Uterus (tissue), 4 donors: ENCODE data around the gene MYPN. TPM values are rescaled to one million over a fixed set of nuclear protein-coding genes. Genes with fewer than 3 reads are reported as not detected.

ENCODE experiments used
- DNase-seq, 2 donors: peaks; one replicate each; pipeline ENCODE4 v3.0.0-alpha.2; 2019 to 2020
- H3K27ac ChIP-seq, 2 donors: fragments of 200-600 bp; sonication (generic); 1 replicate in 1 of 2; 2 replicates in 1 of 2; pipeline ENCODE4 v1.5.1; 2016 to 2018
- H3K27me3 ChIP-seq, 2 donors: fragments of 200-600 bp; sonication (generic); one replicate each; pipeline ENCODE4 v1.5.1; 2018 to 2019; ENCODE audit warnings: control low read depth in 1 of 2
- H3K36me3 ChIP-seq, 2 donors: fragments of 200-600 bp; sonication (generic); one replicate each; pipeline ENCODE4 v1.5.1; 2019; ENCODE audit warnings: control low read depth in 1 of 2
- H3K4me1 ChIP-seq, 2 donors: fragments of 200-600 bp; sonication (generic); one replicate each; pipeline ENCODE4 v1.5.1; 2018 to 2019; ENCODE audit warnings: control low read depth in 1 of 2
- H3K4me3 ChIP-seq, 2 donors: fragments of 200-600 bp; sonication (generic); 1 replicate in 1 of 2; 2 replicates in 1 of 2; pipeline ENCODE4 v1.5.1; 2018 to 2019; ENCODE audit warnings: mild to moderate bottlenecking in 1 of 2
- H3K9me3 ChIP-seq, 2 donors: fragments of 200-600 bp; sonication (generic); one replicate each; pipeline ENCODE4 v1.5.1; 2019; ENCODE audit warnings: control low read depth in 1 of 2
- CTCF ChIP-seq, 4 experiments: fragments of 200-600 bp in 2 of 4; fragments of 450-650 bp in 2 of 4; sonication (generic) in 2 of 4; IDR thresholded peaks; one replicate each; pipeline ENCODE4 v1.5.1; 2016 to 2019; ENCODE audit warnings: antibody characterized with exemption in 4 of 4, mild to moderate bottlenecking in 2 of 4, moderate library complexity in 1 of 4
- POLR2A ChIP-seq, 2 donors: fragments of 450-650 bp; IDR thresholded peaks; one replicate each; pipeline ENCODE4 v1.6.1; 2016; ENCODE audit warnings: antibody characterized with exemption in 2 of 2, mild to moderate bottlenecking in 1 of 2, moderate library complexity in 1 of 2
- intact Hi-C: fragments of 100-400 bp; cut with DNase I; formaldehyde crosslinking; loops from one replicate; pipeline ENCODE4 v1.15.1; 2023; ENCODE audit warnings: low total_unique reads
- total RNA-seq, 4 donors: library from RNA; depleted of rRNA in 3 of 4; stranded (reverse); fragments of >200 nt in 3 of 4; gene quantifications; one replicate each; pipeline versions ENCODE4 v1.1.0 to v1.2.4, GENCODE V29; 2014 to 2023
- donor health status: DM: yes; HTN: yes; CAD: no.

MYPN gene
- total RNA-seq, 4 donors from 2014 or later: not detected

DNA sequence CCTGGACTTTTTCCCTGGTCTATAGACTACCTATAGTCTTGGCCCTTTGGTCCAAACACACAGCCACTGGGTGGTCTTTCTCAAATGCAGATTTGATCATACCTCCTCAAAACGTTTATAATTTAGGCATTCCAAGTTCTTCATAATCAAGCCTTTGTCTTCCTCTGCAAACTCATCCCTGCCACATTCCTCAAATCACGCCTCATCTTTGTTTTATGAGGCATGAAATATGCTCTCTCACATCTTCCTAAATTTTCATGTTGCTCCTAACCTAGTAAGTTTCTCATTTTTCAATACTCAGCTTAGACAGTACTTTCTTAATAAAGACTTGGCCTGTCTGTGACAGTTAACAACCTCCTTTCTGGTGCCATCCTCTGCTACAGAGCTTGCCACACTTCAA lies 23.3 kb upstream of the MYPN start:
- no peak for DNase-seq
- Histone ChIP-seq H3K9me3 (no peaks in the 10 kb centered on the region), H3K4me3 (no peak overlapping the region), H3K4me1 (no peaks in the 10 kb centered on the region), H3K27me3 (peaks cover 0 to 4% of the 10 kb centered on the region in 2 donors), H3K36me3 (no peaks in the 10 kb centered on the region), H3K27ac (no peak overlapping the region)
- TF ChIP-seq CTCF (IDR thresholded peaks at IDR 0.05) (no peak), POLR2A (IDR thresholded peaks at IDR 0.05) (no peak)
- intact Hi-C loops: no loop called here

DNA sequence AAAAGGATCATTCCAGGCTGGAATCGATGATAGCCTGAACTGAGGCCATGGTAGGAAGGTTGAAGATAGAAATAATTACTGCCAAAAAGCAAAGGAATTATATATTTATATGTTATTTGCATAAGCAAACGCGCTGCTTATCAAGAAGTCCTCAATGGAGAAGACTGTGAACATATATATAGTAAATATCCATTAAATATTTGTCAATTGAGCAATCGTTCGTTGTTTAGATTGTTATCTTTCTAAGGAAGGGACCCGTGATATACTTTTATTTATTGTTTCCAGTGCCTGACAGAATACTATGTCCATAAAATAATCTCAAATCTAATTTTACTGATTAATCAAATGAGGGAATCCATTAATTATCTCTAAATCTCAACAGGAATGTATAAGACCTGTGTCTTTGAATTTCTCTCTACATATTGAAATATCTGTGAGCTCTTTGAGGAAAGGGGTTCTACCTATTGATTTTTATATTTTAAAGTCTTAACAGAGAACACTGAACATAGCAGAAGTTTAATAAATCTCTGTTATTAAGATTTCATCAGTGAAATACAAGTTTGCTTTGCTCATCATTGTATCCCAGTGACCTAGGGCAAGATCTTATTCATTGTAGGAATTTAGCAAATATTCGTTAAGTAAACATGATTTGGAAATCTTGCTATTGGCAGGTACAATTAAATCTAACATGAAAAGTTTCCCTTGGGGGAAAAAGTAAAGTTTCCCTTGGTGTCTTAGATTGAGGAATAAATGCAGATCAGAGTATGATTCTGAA lies 22.2 kb upstream of the MYPN start:
- TF ChIP-seq CTCF (IDR thresholded peaks at IDR 0.05) (no peak), POLR2A (IDR thresholded peaks at IDR 0.05) (no peak)
- H3K27me3 ChIP-seq: peaks cover 0 to 4% of the 10 kb centered on the region in 2 donors
- no peak overlapping the region for H3K4me3 ChIP-seq
- no peaks in the 10 kb centered on the region for H3K36me3 ChIP-seq
- intact Hi-C loops: no loop called here
- H3K27ac ChIP-seq: no peak overlapping the region
- no peaks in the 10 kb centered on the region for H3K9me3 ChIP-seq
- H3K4me1 ChIP-seq: no peaks in the 10 kb centered on the region
- no peak for DNase-seq

- intact Hi-C loops: no loop called here
- TF ChIP-seq POLR2A (IDR thresholded peaks at IDR 0.05): no peak
- TF ChIP-seq CTCF (IDR thresholded peaks at IDR 0.05): no peak
- no peak for DNase-seq
- H3K36me3 ChIP-seq: no peaks in the 10 kb centered on the region
- H3K27ac ChIP-seq: no peak overlapping the region
- no peak overlapping the region for H3K4me3 ChIP-seq
- no peaks in the 10 kb centered on the region for H3K9me3 ChIP-seq
- H3K4me1 ChIP-seq: no peaks in the 10 kb centered on the region
- peaks cover 0 to 4% of the 10 kb centered on the region in 2 donors for H3K27me3 ChIP-seq
These were observed 21.4 kb upstream of the MYPN start for GRCh38 chr10:68087685-68088401.

DNA sequence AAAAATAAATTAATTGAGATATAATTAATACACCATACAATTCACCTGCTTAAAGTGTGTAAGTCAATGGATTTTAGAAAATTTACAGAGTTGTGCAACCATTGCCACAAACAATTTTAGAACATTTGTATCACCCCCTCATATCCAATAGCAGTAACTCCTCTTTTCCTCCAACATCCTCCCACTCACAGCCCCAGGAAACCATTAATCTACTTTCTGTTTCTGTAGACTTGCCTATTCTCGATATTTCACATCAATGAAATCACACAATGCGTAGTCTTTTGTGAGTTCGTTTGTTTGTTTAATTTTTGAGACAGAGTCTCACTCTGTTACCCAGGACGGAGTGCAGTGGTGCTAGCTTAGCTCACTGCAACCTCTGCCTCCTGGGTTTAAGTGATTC lies 20.5 kb upstream of the MYPN start:
- Histone ChIP-seq H3K27ac (no peak overlapping the region), H3K4me1 (no peaks in the 10 kb centered on the region), H3K9me3 (no peaks in the 10 kb centered on the region), H3K27me3 (peaks cover 0 to 4% of the 10 kb centered on the region in 2 donors), H3K36me3 (no peaks in the 10 kb centered on the region), H3K4me3 (no peak overlapping the region)
- no peak for DNase-seq
- TF ChIP-seq CTCF (IDR thresholded peaks at IDR 0.05) (no peak), POLR2A (IDR thresholded peaks at IDR 0.05) (no peak)
- intact Hi-C loops: no loop called here

GRCh38 chr10:68090586-68090985 lies 18.7 kb upstream of the MYPN start:
- Histone ChIP-seq H3K4me3 (no peak overlapping the region), H3K27ac (no peak overlapping the region), H3K36me3 (no peaks in the 10 kb centered on the region), H3K27me3 (peaks cover 0 to 4% of the 10 kb centered on the region in 2 donors), H3K4me1 (no peaks in the 10 kb centered on the region), H3K9me3 (no peaks in the 10 kb centered on the region)
- no peak for TF ChIP-seq CTCF (IDR thresholded peaks at IDR 0.05)
- TF ChIP-seq POLR2A (IDR thresholded peaks at IDR 0.05): no peak
- intact Hi-C loops: no loop called here
- no peak for DNase-seq
